Endothelial cell of umbilical vein (primary cell): ENCODE measurements around the gene IGSF5. TPM values are rescaled to one million over a fixed set of nuclear protein-coding genes. Genes with fewer than 3 reads are reported as not detected.

Experiments
- BruUV-seq: library from RNA; stranded (reverse); fragments of 400-500 nt; replicated peaks from 2 replicates; lab custom pipeline; 2021; lab: Mats Ljungman, UMichigan
- CTCF ChIA-PET: fragments of 300-600, 350-600 bp; sonication (Branson Sonifier 250); formaldehyde crosslinking; loops from one replicate; lab custom pipeline; 2021; ENCODE audit warnings: antibody characterized with exemption, inconsistent platforms; lab: Charles Lee
- POLR2A ChIA-PET: fragments of 300-600, 350-600 bp; sonication (Branson Sonifier 250); formaldehyde crosslinking; loops from one replicate; lab custom pipeline; 2021; ENCODE audit warnings: antibody characterized with exemption, inconsistent platforms; lab: Charles Lee
- DNase-seq: peaks from one replicate; pipeline ENCODE4 v3.0.0-alpha.2; 2011; ENCODE audit warnings: low read depth, low spot score
- FAIRE-seq: peaks from 2 replicates; lab custom pipeline; 2011; peaks lifted over from hg19 to GRCh38; lab: Jason Lieb, UNC
- H2AFZ ChIP-seq: 2 replicates; pipeline ENCODE4 v1.6.0; 2012; ENCODE audit warnings: low read depth, low read length, control low read depth, inconsistent platforms
- H3K27ac ChIP-seq: 2 replicates; pipeline ENCODE4 v1.5.1; 2011; ENCODE audit warnings: low read depth, mild to moderate bottlenecking, control low read depth, low read length, moderate library complexity; ENCODE audit not compliant: insufficient read depth
- H3K27me3 ChIP-seq, 2 experiments: 2 replicates each; pipeline versions ENCODE4 v1.6.0 to v1.6.1; 2011; ENCODE audit warnings: low read length in 2 of 2, mixed read lengths in 1 of 2; ENCODE audit not compliant: control insufficient read depth in 2 of 2, insufficient read depth in 2 of 2
- H3K36me3 ChIP-seq, 2 experiments: 2 replicates in 1 of 2; 3 replicates in 1 of 2; pipeline ENCODE4 v1.5.1; 2011; ENCODE audit warnings: low read length in 2 of 2, mild to moderate bottlenecking in 1 of 2, moderate library complexity in 1 of 2; ENCODE audit not compliant: control insufficient read depth in 2 of 2, insufficient read depth in 2 of 2; ENCODE audit errors: extremely low read depth in 1 of 2
- H3K4me1 ChIP-seq: 3 replicates; pipeline ENCODE4 v1.5.1; 2011; ENCODE audit warnings: mild to moderate bottlenecking, low read length; ENCODE audit not compliant: control insufficient read depth, insufficient read depth; ENCODE audit errors: extremely low read depth
- H3K4me2 ChIP-seq: 2 replicates; pipeline ENCODE4 v1.6.1; 2011; ENCODE audit warnings: low read length, control low read depth, mixed read lengths; ENCODE audit not compliant: insufficient read depth
- H3K4me3 ChIP-seq, 3 experiments: fragments of 200-600 bp in 1 of 3; sonication (generic), shearing (Covaris generic) in 1 of 3; replicated peaks in 1 of 3; 2 replicates each; pipeline ENCODE4 v1.5.1; 2011 to 2016; ENCODE audit warnings: control low read depth in 3 of 3, low read length in 3 of 3, mild to moderate bottlenecking in 2 of 3, inconsistent platforms in 1 of 3, low read depth in 1 of 3, moderate library complexity in 1 of 3; ENCODE audit not compliant: insufficient read depth in 1 of 3
- H3K79me2 ChIP-seq: 2 replicates; pipeline ENCODE4 v1.6.0; 2012; ENCODE audit warnings: low read length, inconsistent platforms; ENCODE audit not compliant: control insufficient read depth, insufficient read depth
- H3K9ac ChIP-seq: replicated peaks from 2 replicates; pipeline ENCODE3; 2011; ENCODE audit warnings: low read length, control low read depth; ENCODE audit not compliant: insufficient read depth; ENCODE audit errors: extremely low read depth
- H3K9me1 ChIP-seq: replicated peaks from 3 replicates; pipeline ENCODE4 v1.6.0; 2011; ENCODE audit warnings: mild to moderate bottlenecking, low read length; ENCODE audit not compliant: control insufficient read depth, insufficient read depth; ENCODE audit errors: extremely low read depth
- H3K9me3 ChIP-seq: replicated peaks from 2 replicates; pipeline ENCODE4 v1.5.1; 2012; ENCODE audit warnings: low read length, inconsistent platforms; ENCODE audit not compliant: control insufficient read depth, insufficient read depth
- H4K20me1 ChIP-seq: replicated peaks from 2 replicates; pipeline ENCODE3; 2011; ENCODE audit warnings: mild to moderate bottlenecking, low read length; ENCODE audit not compliant: control insufficient read depth, insufficient read depth; ENCODE audit errors: extremely low read depth
- CTCF ChIP-seq, 2 donors: IDR thresholded peaks; 1 replicate in 1 of 2; 2 replicates in 1 of 2; pipeline ENCODE4 v1.5.1; 2011; ENCODE audit warnings: low read length in 2 of 2, mild to moderate bottlenecking in 2 of 2, moderate library complexity in 2 of 2, control low read depth in 1 of 2, inconsistent platforms in 1 of 2, low read depth in 1 of 2; ENCODE audit not compliant: insufficient read depth in 1 of 2; ENCODE audit errors: extremely low read depth in 1 of 2
- EZH2 ChIP-seq: IDR thresholded peaks from 2 replicates; pipeline ENCODE4 v1.6.1; 2012; ENCODE audit warnings: borderline replicate concordance, low read depth, mild to moderate bottlenecking, moderate library complexity, low read length, inconsistent platforms; ENCODE audit not compliant: severe bottlenecking
- FOS ChIP-seq: IDR thresholded peaks from 2 replicates; pipeline ENCODE4 v1.6.1; 2011; ENCODE audit warnings: mild to moderate bottlenecking, low read length, moderate library complexity, borderline replicate concordance; ENCODE audit not compliant: insufficient read depth
- GATA2 ChIP-seq: IDR thresholded peaks from 2 replicates; pipeline ENCODE4 v1.7.0; 2011; ENCODE audit warnings: low read depth, mild to moderate bottlenecking, moderate library complexity, mixed read lengths, low read length; ENCODE audit not compliant: insufficient read length, insufficient read depth
- JUN ChIP-seq: IDR thresholded peaks from 2 replicates; pipeline ENCODE4 v1.6.1; 2011; ENCODE audit warnings: borderline replicate concordance, low read depth; ENCODE audit not compliant: insufficient read length, insufficient read depth
- MAX ChIP-seq: IDR thresholded peaks from 2 replicates; pipeline ENCODE4 v1.6.1; 2011; ENCODE audit not compliant: insufficient read depth, insufficient read length
- MYC ChIP-seq: IDR thresholded peaks from one replicate; pipeline ENCODE4 v1.6.1; 2011; ENCODE audit warnings: mild to moderate bottlenecking, low read depth, low read length
- POLR2A ChIP-seq: IDR thresholded peaks from 2 replicates; pipeline ENCODE4 v1.6.1; 2012; ENCODE audit warnings: low read depth, mild to moderate bottlenecking, control low read depth, low read length
- dilution Hi-C: fragments of 300-500 bp; cut with MboI; formaldehyde crosslinking; loops from one replicate; pipeline ENCODE4 v1.15.0; 2019; ENCODE audit warnings: low sequenced_read_pairs; ENCODE audit not compliant: extremely low pct_ligation_motif_present
- intact Hi-C: fragments of 100-400 bp; cut with micrococcal nuclease; formaldehyde crosslinking; loops from one replicate; pipeline ENCODE4 v1.10.0; 2022
- polyA plus RNA-seq, 4 experiments: library from polyadenylated mRNA; depleted of rRNA in 3 of 4; stranded (reverse) in 3 of 4; unstranded in 1 of 4; fragments of >200 nt; gene quantifications; 2 replicates each; pipeline versions ENCODE4 v1.2.1 to v1.2.3, GENCODE V29; 2011 to 2012; ENCODE audit warnings: missing spikeins in 1 of 4
- total RNA-seq: library from RNA; stranded (reverse); gene quantifications from 2 replicates; pipeline ENCODE4 v1.2.3, GENCODE V29; 2021

Gene IGSF5
- total and polyA plus RNA-seq, 2 donors (not counting 3 experiments of a cell fraction or from before 2014, with no cell fraction given) = not detected

GRCh38 chr21:39730418-39731157, 14.4 kb upstream of the IGSF5 start:
- Histone ChIP-seq H3K36me3 (no peaks in the 10 kb centered on the region), H4K20me1 (no peaks in the 10 kb centered on the region), H2AFZ (no peak overlapping the region), H3K4me3 (no peak overlapping the region), H3K9me3 (no peaks in the 10 kb centered on the region), H3K9ac (no peak overlapping the region), H3K79me2 (no peaks in the 10 kb centered on the region), H3K4me1 (no peaks in the 10 kb centered on the region), H3K27me3 (no peaks in the 10 kb centered on the region), H3K4me2 (no peak overlapping the region), H3K9me1 (no peaks in the 10 kb centered on the region), H3K27ac (no peak overlapping the region)
- ChIA-PET POLR2A (no interaction called here), CTCF (no interaction called here)
- no peak for DNase-seq
- dilution Hi-C loops = no loop called here
- TF ChIP-seq MYC = no peak
- TF ChIP-seq CTCF (IDR thresholded peaks at IDR 0.05; ENCODE audit: extremely low read depth in 1 of 2, insufficient read depth in 1 of 2, low read depth in 1 of 2, low read length in 2 of 2) = no peak
- TF ChIP-seq MAX = no peak
- TF ChIP-seq JUN = no peak
- TF ChIP-seq FOS = no peak
- no peak for TF ChIP-seq POLR2A
- TF ChIP-seq EZH2 = no peak
- TF ChIP-seq GATA2 = no peak
- no TSS peak for BruUV-seq
- intact Hi-C loops = no loop called here
- no peak for FAIRE-seq
